GM21619 (cell line): Measurements from ENCODE around the gene MTURN.

Experiments used
- ATAC-seq: cut with Tn5 transposase; IDR thresholded peaks from one replicate; pipeline ENCODE4 v1.9.1; 2021; ENCODE audit not compliant: unreplicated experiment

The MTURN gene

GRCh38 chr7:30159698-30160143 lies 24.9 kb downstream of the MTURN start:
- ATAC-seq, result no peak

- no peak for ATAC-seq
Measured at GRCh38 chr7:30160329-30160728, 25.5 kb downstream of the MTURN start.

- ATAC-seq, result no peak
Measured at GRCh38 chr7:30162133-30162532, 27.3 kb downstream of the MTURN start.

- ATAC-seq, result peak; percentile 28
Measured at GRCh38 chr7:30162622-30163124, 27.9 kb downstream of the MTURN start.

GRCh38 chr7:30163231-30163894 lies 28.6 kb downstream of the MTURN start:
- ATAC-seq, result peak; percentile 46

GRCh38 chr7:30164567-30164966 lies 29.8 kb downstream of the MTURN start:
- ATAC-seq, result no peak

- no peak for ATAC-seq
Measured at GRCh38 chr7:30165590-30165989, 30.8 kb downstream of the MTURN start.

GRCh38 chr7:30166155-30166840 lies 31.5 kb downstream of the MTURN start:
- no peak for ATAC-seq

GRCh38 chr7:30166841-30167235 lies 32.1 kb downstream of the MTURN start:
- no peak for ATAC-seq

- ATAC-seq, result no peak
Measured at GRCh38 chr7:30167901-30168300, 33.1 kb downstream of the MTURN start.

GRCh38 chr7:30168835-30169573 lies 34.2 kb downstream of the MTURN start:
- ATAC-seq, result no peak

GRCh38 chr7:30169579-30169978 lies 34.8 kb downstream of the MTURN start:
- no peak for ATAC-seq

GRCh38 chr7:30170476-30171205 lies 35.9 kb downstream of the MTURN start:
- no peak for ATAC-seq

- ATAC-seq, result no peak
Measured at GRCh38 chr7:30171766-30172447, 37.1 kb downstream of the MTURN start.

- no peak for ATAC-seq
Measured at GRCh38 chr7:30172451-30172850, 37.7 kb downstream of the MTURN start.

- no peak for ATAC-seq
Measured at GRCh38 chr7:30173058-30173897, 38.5 kb downstream of the MTURN start.

GRCh38 chr7:30175180-30175579 lies 40.4 kb downstream of the MTURN start:
- ATAC-seq, result no peak

GRCh38 chr7:30175636-30176147 lies 40.9 kb downstream of the MTURN start:
- no peak for ATAC-seq

- peak; percentile 38 for ATAC-seq
Measured at GRCh38 chr7:30176463-30177109, 41.8 kb downstream of the MTURN start.
